ENCODE results near the gene AHRR.

DNA sequence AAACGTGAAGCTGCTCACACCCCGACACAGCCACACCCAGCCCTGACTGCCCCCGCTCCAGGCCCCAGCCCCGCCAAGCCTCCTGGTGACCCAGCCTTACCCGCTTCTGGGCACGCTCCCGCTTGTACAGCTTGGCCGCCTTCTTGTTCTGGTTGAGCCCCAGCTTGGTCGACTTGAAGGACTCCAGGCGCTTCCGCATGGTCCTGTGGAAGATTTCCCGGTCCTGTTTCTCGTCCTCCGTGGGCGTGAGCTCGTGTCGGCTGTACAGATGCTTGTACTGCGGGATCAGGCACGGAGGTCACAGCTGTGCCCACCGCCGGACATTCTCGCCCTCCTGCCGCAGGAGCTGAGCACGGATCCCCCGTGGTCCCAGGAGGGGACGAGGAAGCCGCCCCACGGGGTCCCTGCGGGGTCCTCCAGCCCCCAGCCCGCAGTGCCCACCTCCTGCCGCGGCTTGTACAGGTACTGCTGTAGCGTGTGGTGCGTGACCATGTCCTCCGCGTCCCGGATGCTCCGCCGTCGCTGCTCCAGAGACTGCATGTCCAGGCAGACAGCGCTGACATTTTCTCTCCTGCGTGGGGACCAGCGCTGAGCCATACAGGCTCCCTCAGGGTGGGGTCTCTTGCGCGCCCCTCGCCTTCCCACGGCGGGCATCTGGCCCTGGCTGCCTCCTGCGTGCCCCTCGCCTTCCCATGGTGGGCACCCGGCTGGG is 154.7 kb downstream of the AHRR start:
- TF ChIP-seq, protein P1, sequence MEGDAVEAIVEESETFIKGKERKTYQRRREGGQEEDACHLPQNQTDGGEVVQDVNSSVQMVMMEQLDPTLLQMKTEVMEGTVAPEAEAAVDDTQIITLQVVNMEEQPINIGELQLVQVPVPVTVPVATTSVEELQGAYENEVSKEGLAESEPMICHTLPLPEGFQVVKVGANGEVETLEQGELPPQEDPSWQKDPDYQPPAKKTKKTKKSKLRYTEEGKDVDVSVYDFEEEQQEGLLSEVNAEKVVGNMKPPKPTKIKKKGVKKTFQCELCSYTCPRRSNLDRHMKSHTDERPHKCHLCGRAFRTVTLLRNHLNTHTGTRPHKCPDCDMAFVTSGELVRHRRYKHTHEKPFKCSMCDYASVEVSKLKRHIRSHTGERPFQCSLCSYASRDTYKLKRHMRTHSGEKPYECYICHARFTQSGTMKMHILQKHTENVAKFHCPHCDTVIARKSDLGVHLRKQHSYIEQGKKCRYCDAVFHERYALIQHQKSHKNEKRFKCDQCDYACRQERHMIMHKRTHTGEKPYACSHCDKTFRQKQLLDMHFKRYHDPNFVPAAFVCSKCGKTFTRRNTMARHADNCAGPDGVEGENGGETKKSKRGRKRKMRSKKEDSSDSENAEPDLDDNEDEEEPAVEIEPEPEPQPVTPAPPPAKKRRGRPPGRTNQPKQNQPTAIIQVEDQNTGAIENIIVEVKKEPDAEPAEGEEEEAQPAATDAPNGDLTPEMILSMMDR (IDR thresholded peaks at IDR 0.05; ENCODE audit: poor library complexity), result no peak
- TF ChIP-seq EZH2 (IDR thresholded peaks at IDR 0.05; ENCODE audit: borderline replicate concordance), result no peak
- TF ChIP-seq EZH2phosphoT487 (IDR thresholded peaks at IDR 0.05; ENCODE audit: low read depth, severe bottlenecking, unreplicated experiment), result no peak
